ENCODE measurements around the gene CARS1.
A peak's percentile ranks its signal among the peaks of the same experiment; 100 is the strongest.

The CARS1 gene

DNA sequence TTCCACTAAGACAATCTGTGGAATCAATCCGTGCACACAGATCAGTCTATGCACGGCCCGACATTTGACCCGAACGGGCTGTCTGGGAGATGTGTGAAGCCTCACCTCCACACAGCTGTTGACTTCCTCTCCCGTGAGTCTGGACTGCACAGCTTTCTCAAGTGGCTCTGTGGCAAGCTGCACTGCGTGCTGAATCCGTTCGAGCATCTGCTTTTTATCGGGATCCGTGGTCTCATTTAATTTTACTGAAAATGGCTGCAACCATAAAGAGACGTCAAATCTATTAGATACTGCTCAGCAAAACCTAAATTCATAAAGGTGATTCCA is 19.3 kb downstream of the CARS1 start:
- in situ Hi-C loops (cut with MboI; ENCODE audit: low sequenced_read_pairs, unreplicated experiment): loop anchor here (10.0 kb wide), 1 partner anchor 57 kb away; no protein-coding TSS in a partner anchor
- TF ChIP-seq, protein P1, sequence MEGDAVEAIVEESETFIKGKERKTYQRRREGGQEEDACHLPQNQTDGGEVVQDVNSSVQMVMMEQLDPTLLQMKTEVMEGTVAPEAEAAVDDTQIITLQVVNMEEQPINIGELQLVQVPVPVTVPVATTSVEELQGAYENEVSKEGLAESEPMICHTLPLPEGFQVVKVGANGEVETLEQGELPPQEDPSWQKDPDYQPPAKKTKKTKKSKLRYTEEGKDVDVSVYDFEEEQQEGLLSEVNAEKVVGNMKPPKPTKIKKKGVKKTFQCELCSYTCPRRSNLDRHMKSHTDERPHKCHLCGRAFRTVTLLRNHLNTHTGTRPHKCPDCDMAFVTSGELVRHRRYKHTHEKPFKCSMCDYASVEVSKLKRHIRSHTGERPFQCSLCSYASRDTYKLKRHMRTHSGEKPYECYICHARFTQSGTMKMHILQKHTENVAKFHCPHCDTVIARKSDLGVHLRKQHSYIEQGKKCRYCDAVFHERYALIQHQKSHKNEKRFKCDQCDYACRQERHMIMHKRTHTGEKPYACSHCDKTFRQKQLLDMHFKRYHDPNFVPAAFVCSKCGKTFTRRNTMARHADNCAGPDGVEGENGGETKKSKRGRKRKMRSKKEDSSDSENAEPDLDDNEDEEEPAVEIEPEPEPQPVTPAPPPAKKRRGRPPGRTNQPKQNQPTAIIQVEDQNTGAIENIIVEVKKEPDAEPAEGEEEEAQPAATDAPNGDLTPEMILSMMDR (IDR thresholded peaks at IDR 0.05; ENCODE audit: borderline replicate concordance, control extremely low read depth, extremely low read depth, insufficient read depth, missing control alignments): no peak
- no peak for DNase-seq (ENCODE audit: low spot score)

DNA sequence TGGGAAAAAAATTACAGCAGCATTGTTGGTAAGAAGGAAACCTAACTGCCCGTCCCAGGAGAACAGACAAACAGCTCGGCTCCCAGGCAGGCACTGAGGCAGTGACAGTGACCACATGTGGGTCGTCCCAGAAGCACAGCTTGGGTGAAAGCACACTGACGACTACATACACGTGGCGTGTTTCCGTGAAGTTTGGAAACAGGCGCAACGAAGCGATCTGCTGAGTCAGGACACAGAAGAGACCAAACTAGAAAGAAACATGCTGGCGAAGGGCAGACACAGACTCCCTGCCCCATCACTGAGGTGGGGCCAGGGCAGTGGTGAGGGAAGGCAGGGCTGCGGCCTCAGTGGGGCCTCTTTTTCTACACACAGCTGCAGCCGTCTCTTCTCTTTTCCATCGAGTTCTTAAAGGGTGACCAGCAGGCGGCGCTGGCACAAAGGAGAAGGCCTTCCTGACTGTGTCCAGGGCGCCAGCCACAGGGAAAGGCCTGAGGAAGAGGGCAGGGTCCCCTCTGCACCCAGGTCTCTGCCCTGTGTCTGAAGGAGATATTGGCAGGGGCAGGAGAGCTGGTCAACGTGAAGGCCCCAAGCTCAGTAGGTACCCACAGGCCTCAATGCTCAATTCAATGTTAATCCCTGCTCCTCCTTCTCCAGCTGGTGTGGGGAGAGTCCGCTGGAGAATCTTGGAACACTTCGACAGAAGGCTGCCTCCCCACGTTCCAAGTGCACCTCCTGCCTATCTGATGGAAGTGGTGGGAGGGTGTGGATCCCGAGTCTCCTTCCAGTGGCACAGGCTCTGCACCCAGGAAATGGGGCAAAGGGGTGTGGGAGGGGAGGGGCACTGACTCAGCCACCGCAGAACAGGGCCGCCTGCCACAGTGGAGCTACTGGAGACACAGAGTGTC is 19.9 kb downstream of the CARS1 start:
- TF ChIP-seq, protein P1 (IDR thresholded peaks at IDR 0.05; ENCODE audit: borderline replicate concordance, control extremely low read depth, extremely low read depth, insufficient read depth, missing control alignments): peak; percentile 37
- in situ Hi-C loops (cut with MboI; ENCODE audit: low sequenced_read_pairs, unreplicated experiment): loop anchor here (10.0 kb wide), 1 partner anchor 58 kb away; no protein-coding TSS in a partner anchor
- peak; percentile 64 for DNase-seq (ENCODE audit: low spot score)

DNA sequence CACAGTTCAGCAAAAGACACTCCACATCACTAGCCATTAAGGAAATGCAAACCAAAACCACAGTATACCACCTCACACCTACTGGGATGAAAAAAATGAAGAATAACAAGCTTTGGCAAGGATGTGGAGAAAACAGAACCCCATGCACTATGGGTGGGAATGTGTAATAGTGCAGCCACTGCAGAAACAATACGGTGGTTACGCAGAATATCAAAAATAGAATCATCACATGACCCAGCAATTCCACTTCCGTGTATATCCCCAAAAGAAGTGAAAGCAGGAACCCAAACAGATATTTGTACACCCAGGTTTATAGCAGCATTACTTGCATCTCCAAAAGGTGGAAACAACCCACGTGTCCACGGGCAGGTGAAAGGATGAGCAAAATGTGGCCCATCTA is 20.8 kb downstream of the CARS1 start:
- DNase-seq (ENCODE audit: low spot score): no peak
- in situ Hi-C loops (cut with MboI; ENCODE audit: low sequenced_read_pairs, unreplicated experiment): loop anchor here (10.0 kb wide), 1 partner anchor 58 kb away; no protein-coding TSS in a partner anchor
- TF ChIP-seq, protein P1 (IDR thresholded peaks at IDR 0.05; ENCODE audit: borderline replicate concordance, control extremely low read depth, extremely low read depth, insufficient read depth, missing control alignments): no peak

DNA sequence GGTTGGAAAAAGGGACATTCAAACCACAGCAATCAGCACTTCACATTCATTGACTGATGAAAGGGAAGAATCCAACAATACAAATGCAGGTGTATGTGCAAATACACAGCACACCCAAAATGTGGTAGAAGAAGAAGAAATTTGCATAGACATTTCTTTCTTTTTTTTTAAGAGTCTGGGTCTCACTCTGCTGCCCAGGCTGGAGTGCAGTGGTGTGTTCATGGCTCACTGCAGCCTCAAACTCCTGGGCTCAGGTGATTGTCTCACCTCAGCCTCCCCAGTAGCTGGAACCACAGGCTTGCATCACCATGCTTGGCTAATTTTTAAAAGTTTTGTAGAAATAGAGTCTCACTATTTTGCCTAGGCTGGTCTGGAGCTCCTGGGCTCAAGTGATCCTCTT is 21.9 kb downstream of the CARS1 start:
- in situ Hi-C loops (cut with MboI; ENCODE audit: low sequenced_read_pairs, unreplicated experiment): loop anchor here (10.0 kb wide), 1 partner anchor 59 kb away; no protein-coding TSS in a partner anchor
- TF ChIP-seq, protein P1 (IDR thresholded peaks at IDR 0.05; ENCODE audit: borderline replicate concordance, control extremely low read depth, extremely low read depth, insufficient read depth, missing control alignments): no peak
- DNase-seq (ENCODE audit: low spot score): no peak

DNA sequence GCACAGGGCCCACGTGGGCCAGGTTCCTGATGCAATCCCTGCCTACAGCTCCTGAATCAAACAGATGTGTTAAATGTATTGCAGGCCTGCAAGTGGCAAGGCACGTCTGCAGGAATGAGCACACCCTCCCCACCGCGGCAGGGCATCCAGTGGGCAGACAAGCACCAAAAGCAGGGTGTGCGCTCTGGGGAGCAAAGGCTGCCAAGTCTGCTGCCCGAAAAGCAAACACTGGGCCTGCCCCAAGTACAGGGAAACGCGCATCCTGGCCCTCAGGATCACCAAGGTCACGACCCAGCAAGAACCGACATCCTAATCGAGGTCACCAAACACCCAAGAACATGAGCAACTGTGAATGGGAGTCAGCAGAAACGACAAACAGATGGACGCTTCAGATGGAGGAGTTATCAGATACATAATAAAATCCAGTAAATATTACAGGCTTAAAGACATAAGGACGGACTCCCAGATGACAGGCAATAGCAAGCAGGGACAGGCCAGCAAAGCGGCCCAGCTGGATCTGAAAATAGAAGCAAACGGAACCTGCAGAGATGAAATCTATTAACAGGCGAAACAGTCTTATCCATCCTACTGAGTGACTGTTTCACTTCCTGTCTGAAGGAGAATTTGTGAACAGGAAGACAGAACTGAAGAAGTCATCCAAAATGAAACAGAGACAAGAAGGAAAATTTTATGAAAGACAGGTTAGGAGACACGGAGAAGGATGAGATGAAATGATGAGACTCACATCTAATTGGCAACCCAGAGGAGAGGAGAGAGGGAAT is 26.7 kb downstream of the CARS1 start:
- DNase-seq (ENCODE audit: low spot score): no peak
- in situ Hi-C loops (cut with MboI; ENCODE audit: low sequenced_read_pairs, unreplicated experiment): loop anchor here (10.0 kb wide), 1 partner anchor 64 kb away; no protein-coding TSS in a partner anchor
- TF ChIP-seq, protein P1 (IDR thresholded peaks at IDR 0.05; ENCODE audit: borderline replicate concordance, control extremely low read depth, extremely low read depth, insufficient read depth, missing control alignments): no peak

DNA sequence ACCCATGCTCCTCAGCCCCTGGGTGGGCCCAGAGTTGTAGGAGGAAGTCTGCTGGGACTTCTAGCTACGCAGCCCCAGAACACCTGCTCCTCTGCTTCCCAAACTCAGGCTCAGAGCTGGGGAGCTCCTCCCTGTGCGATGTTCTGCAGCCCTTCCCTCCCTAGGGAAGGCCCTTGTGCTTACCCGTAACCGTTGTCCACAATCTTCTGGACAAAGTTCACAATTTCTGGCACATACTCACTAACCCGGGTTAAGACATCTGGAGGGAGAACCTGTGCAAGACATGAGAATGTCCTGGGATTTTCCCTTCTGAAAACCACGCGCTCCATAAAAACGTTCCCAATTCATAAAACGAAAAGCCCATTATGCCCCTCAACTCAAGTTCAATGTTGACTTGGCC is 28.4 kb downstream of the CARS1 start:
- TF ChIP-seq, protein P1 (IDR thresholded peaks at IDR 0.05; ENCODE audit: borderline replicate concordance, control extremely low read depth, extremely low read depth, insufficient read depth, missing control alignments): no peak
- in situ Hi-C loops (cut with MboI; ENCODE audit: low sequenced_read_pairs, unreplicated experiment): no loop called here
- DNase-seq (ENCODE audit: low spot score): no peak
